WTC11 (cell line): ENCODE data around the gene MAP1LC3A.

Experiments used
- ATF2 ChIP-seq: sonication (generic); formaldehyde crosslinking; IDR thresholded peaks from 2 replicates; pipeline ENCODE4 v1.8.1; 2022; ENCODE audit warnings: low read depth, missing genetic modification reagents, borderline replicate concordance
- ETV6 ChIP-seq: sonication (generic); formaldehyde crosslinking; IDR thresholded peaks from 2 replicates; pipeline ENCODE4 v1.8.1; 2022; ENCODE audit warnings: mild to moderate bottlenecking, missing genetic modification reagents
- FOXP1 ChIP-seq: sonication (generic); formaldehyde crosslinking; IDR thresholded peaks from 2 replicates; pipeline ENCODE4 v1.8.0; 2022; ENCODE audit warnings: missing genetic modification reagents, mild to moderate bottlenecking, moderate library complexity, borderline replicate concordance
- IRF2 ChIP-seq: sonication (generic); formaldehyde crosslinking; IDR thresholded peaks from 2 replicates; pipeline ENCODE4 v1.8.0; 2022; ENCODE audit warnings: low read depth, missing genetic modification reagents, borderline replicate concordance
- TP53 ChIP-seq: sonication (generic); formaldehyde crosslinking; IDR thresholded peaks from 2 replicates; pipeline ENCODE4 v1.8.1; 2023; ENCODE audit warnings: mild to moderate bottlenecking, missing genetic modification reagents
- USF2 ChIP-seq: sonication (generic); formaldehyde crosslinking; IDR thresholded peaks from 2 replicates; pipeline ENCODE4 v1.8.1; 2023; ENCODE audit warnings: mild to moderate bottlenecking, missing genetic modification reagents, moderate library complexity
- ZNF121 ChIP-seq: sonication (generic); formaldehyde crosslinking; IDR thresholded peaks from 2 replicates; pipeline ENCODE4 v1.8.0; 2023; ENCODE audit warnings: missing genetic modification reagents
- TF ChIP-seq, protein P1 (sequence below): fragments of 200-600 bp; IDR thresholded peaks from 2 replicates; pipeline ENCODE4 v1.8.0; 2022; ENCODE audit warnings: antibody characterized with exemption
- TF ChIP-seq, protein P2 (sequence below): sonication (generic); formaldehyde crosslinking; IDR thresholded peaks from 2 replicates; pipeline ENCODE4 v1.8.0; 2022; ENCODE audit warnings: mild to moderate bottlenecking, missing genetic modification reagents
- TF ChIP-seq, protein P3 (sequence below): sonication (generic); formaldehyde crosslinking; conservative IDR thresholded peaks from 2 replicates; pipeline ENCODE4 v1.8.1; 2023; ENCODE audit warnings: mild to moderate bottlenecking, low read depth, missing genetic modification reagents, moderate library complexity
- TF ChIP-seq, protein P4 (sequence below): sonication (generic); formaldehyde crosslinking; IDR thresholded peaks from 2 replicates; pipeline ENCODE4 v1.8.0; 2022; ENCODE audit warnings: mild to moderate bottlenecking, missing genetic modification reagents

GRCh38 chr20:34583544-34583943, 25.0 kb downstream of the MAP1LC3A start:
- TF ChIP-seq, protein P1, sequence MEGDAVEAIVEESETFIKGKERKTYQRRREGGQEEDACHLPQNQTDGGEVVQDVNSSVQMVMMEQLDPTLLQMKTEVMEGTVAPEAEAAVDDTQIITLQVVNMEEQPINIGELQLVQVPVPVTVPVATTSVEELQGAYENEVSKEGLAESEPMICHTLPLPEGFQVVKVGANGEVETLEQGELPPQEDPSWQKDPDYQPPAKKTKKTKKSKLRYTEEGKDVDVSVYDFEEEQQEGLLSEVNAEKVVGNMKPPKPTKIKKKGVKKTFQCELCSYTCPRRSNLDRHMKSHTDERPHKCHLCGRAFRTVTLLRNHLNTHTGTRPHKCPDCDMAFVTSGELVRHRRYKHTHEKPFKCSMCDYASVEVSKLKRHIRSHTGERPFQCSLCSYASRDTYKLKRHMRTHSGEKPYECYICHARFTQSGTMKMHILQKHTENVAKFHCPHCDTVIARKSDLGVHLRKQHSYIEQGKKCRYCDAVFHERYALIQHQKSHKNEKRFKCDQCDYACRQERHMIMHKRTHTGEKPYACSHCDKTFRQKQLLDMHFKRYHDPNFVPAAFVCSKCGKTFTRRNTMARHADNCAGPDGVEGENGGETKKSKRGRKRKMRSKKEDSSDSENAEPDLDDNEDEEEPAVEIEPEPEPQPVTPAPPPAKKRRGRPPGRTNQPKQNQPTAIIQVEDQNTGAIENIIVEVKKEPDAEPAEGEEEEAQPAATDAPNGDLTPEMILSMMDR = no peak
- TF ChIP-seq TP53 (no peak), ETV6 (CRISPR knock-in tag) (no peak), IRF2 (CRISPR knock-in tag) (no peak), ZNF121 (CRISPR knock-in tag) (no peak), FOXP1 (CRISPR knock-in tag) (no peak), USF2 (CRISPR knock-in tag) (no peak), ATF2 (no peak)
- TF ChIP-seq, protein P2, sequence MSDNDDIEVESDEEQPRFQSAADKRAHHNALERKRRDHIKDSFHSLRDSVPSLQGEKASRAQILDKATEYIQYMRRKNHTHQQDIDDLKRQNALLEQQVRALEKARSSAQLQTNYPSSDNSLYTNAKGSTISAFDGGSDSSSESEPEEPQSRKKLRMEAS = no peak
- TF ChIP-seq, protein P3, sequence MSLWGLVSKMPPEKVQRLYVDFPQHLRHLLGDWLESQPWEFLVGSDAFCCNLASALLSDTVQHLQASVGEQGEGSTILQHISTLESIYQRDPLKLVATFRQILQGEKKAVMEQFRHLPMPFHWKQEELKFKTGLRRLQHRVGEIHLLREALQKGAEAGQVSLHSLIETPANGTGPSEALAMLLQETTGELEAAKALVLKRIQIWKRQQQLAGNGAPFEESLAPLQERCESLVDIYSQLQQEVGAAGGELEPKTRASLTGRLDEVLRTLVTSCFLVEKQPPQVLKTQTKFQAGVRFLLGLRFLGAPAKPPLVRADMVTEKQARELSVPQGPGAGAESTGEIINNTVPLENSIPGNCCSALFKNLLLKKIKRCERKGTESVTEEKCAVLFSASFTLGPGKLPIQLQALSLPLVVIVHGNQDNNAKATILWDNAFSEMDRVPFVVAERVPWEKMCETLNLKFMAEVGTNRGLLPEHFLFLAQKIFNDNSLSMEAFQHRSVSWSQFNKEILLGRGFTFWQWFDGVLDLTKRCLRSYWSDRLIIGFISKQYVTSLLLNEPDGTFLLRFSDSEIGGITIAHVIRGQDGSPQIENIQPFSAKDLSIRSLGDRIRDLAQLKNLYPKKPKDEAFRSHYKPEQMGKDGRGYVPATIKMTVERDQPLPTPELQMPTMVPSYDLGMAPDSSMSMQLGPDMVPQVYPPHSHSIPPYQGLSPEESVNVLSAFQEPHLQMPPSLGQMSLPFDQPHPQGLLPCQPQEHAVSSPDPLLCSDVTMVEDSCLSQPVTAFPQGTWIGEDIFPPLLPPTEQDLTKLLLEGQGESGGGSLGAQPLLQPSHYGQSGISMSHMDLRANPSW (CRISPR knock-in tag) = no peak
- TF ChIP-seq, protein P4, sequence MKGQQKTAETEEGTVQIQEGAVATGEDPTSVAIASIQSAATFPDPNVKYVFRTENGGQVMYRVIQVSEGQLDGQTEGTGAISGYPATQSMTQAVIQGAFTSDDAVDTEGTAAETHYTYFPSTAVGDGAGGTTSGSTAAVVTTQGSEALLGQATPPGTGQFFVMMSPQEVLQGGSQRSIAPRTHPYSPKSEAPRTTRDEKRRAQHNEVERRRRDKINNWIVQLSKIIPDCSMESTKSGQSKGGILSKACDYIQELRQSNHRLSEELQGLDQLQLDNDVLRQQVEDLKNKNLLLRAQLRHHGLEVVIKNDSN (CRISPR knock-in tag) = no peak
